GM12892 (cell line): ENCODE data around the gene MTHFD1L.

Source experiments
- POLR2AphosphoS5 ChIP-seq: IDR thresholded peaks from 2 replicates; pipeline ENCODE4 v1.6.1; 2011; ENCODE audit warnings: low read depth, low read length, control low read depth
- TAF1 ChIP-seq: IDR thresholded peaks from 2 replicates; pipeline ENCODE4 v1.6.1; 2011; ENCODE audit warnings: low read depth, mild to moderate bottlenecking, control low read depth, low read length, borderline replicate concordance

DNA sequence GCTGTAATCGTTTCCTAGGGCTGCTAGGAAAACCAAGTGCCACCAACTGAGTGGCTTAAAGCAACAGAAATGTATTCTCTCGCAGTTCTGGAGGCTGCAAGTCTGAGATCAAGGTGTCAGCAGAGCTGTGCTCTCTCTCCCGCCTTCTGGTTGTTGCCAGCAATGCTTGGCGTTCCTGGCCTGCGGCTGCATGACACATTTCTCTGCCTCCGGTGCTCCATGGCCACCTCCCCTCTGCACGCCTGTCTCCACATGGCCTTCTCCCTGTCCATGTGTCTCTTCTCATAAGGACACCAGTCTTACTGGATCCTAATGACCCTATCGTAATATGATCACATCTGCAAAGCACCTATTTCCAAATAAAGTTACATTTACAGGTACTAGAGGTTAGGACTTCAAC lies 282.6 kb downstream of the MTHFD1L start:
- TF ChIP-seq POLR2AphosphoS5 (no peak), TAF1 (no peak)
